Measurements from ENCODE around the gene TMEM215.
"Not testable (repeated sequence)": the region's sequence is repeated elsewhere in the genome, so short reads cannot be mapped to it uniquely, and the experiment has no call there.

TMEM215 gene, protein sequence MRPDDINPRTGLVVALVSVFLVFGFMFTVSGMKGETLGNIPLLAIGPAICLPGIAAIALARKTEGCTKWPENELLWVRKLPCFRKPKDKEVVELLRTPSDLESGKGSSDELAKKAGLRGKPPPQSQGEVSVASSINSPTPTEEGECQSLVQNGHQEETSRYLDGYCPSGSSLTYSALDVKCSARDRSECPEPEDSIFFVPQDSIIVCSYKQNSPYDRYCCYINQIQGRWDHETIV

GRCh38 chr9:32783168-32783891, at the start of gene TMEM215:
Gene TMEM215, plus strand, starts transcription at chr9:32783540. Its CDS starts 644 bp downstream, at chr9:32784184.
- no peak for DNase-seq

- no peak for DNase-seq
Measured at GRCh38 chr9:32735476-32735875, 47.9 kb upstream of the TMEM215 start.

DNA sequence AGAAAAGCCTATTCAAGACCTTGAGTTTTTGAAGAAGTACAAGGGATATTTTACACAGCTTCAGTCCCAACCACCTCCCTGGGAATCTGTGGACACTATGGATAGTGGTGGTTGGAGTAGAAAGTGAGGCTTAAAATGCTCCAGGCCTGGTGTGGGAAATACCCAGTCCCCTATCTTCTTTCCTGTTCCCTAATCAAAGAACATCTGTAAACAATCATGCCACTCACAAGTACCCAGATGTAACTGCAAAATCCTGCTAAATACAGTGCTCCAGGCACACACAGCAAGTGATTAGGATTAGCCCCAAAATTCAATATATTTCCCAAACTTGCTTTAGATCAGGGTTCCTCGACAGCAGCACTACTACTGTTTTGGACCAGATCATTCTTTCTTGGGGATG, 46.0 kb upstream of the TMEM215 start:
- no peak for DNase-seq

DNA sequence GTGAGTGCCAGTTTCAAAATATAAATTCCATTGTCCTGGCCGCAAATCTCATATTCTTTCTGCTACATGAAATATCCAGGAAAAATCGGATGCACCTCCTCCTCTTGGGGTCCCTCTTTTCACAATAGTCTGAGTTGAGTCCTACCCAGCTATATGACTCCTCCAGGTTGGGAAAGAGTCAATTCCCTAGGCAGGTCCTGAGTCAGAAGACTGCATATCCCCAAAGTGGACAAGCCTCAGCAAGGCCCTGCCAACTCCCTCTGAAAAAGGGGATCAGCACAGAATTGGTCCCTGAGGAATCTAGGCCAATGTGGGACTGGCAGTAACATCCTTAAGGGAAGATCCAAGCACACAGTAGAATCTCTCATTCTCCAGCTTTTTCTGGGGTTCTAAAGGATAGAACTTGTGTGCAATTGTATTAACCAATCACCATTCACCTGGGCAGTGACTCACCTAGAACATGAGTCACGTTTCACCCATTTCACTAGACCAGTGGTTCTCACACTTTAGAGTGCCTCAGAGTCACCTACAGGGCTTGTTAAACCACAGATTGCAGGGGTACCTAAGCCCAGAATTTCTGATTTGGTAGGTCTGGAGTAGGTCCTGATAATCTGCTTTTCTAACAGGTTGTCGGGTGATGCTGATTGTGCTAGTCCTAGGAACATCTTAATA, 44.7 kb upstream of the TMEM215 start:
- DNase-seq = no peak

- DNase-seq = no peak
Measured at GRCh38 chr9:32741706-32742105, 41.6 kb upstream of the TMEM215 start.

DNA sequence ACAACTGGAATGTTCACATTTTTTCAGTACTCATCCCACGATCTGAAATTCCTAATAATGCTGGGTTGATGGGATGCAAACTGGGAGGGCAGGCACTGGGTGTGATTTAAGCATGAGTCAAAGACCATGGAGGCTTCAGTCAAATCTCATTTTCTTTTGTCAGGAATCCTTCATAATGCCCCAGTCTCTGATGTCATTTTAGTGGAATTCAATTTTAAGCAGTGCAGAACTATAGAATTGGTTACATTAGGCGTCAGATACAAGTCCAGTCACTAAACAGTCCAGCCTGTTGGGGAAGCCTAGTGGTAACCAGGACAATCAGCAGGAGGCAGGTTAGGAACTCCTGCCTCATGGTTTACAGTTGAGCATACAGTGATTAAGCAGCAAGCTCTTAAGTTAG, 41.0 kb upstream of the TMEM215 start:
- DNase-seq = no peak

DNA sequence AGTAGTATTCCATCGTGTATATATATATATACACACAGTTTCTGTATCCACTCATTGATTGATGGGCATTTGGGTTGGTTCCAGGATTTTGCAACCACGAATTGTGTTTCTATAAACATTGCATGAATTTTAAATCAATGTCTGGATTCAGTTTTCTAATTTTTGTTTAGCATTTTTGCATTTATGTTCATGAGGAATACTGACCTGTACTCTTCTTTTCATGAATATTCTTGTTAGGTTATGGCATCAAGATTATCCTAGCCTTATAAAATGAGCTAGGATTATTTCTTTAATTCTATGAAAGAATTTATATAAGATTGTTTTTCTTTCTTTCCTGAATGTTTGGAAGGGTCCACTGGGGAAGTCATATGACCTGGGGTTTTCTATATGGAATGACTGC, 35.3 kb upstream of the TMEM215 start:
- no peak for DNase-seq

DNA sequence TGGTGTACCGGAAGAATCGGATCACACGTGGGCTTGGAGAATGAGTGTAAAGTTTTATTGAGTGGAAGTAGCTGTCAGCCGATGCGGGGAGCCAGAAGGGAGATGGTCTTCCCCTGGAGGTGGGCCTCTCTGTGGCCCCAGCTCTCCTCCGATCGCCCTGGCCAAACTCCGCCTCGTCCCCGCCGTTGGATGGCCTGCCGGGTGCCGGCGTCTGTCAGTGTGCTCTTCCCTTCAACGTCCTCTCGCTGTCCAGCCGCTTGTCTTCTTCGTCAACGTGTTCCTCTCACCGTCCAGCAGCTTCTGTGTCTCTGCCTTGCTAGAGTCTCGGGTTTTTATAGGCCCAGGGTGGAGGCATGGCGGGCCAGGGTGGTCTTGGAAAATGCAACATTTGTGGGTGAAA, 27.6 kb upstream of the TMEM215 start:
- DNase-seq = no peak

- no peak for DNase-seq
Measured at GRCh38 chr9:32764139-32764538, 19.2 kb upstream of the TMEM215 start.

DNA sequence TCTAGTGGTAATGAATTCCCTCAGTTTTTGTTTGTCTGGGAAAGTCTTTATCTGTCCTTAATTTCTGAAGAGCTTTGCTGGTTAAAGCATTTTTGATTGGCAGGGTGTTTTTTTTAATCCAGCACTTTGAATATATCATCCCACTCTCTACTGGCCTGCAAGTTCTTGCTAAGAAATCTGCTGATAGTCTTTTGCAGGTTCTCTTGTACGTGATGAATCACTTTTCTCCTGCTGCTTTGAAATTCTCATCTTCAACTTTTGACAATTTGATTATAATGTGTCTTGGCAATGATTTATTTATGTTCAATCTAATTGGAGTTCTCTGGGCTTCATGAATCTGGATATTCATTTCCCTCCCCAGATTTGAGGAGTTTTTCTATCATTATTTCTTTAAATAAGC, 8.1 kb upstream of the TMEM215 start:
- no peak for DNase-seq

- DNase-seq = no peak
Measured at GRCh38 chr9:32776201-32776600, 7.1 kb upstream of the TMEM215 start.

DNA sequence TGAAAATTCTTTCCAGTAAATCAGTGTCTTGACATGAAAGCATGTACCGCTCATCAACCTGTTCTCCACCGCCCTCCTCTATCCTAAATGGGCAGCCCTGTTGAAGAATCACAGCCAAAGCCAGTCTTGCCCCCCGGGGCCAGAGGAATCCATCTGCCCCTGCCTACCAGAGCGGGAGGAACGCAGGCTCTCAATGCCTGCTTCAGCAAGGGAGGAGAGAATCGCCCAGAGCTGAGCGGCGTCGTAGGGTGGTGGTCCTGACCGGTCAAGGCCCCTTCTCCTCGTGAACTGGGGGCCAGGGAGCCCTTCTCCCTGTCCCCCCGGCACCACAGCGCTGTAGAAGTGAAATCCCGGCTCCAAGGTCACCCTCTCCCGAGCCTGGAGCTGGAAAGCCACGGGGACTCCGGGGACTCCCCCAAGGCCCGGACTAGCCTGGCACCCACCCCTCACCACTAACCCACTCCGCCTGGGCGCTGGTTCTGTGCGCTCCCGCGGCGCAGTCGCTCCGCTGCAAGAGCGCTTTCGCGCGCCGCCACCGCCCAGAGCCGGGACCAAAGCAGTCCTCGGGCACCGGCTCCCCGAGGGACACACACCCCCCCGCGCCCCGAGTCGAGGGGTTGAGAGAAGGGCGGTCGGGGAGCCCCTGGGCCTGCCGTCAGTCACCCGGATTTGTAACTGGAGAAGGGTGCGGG, 718 bp upstream of the TMEM215 start:
- DNase-seq = no peak

DNA sequence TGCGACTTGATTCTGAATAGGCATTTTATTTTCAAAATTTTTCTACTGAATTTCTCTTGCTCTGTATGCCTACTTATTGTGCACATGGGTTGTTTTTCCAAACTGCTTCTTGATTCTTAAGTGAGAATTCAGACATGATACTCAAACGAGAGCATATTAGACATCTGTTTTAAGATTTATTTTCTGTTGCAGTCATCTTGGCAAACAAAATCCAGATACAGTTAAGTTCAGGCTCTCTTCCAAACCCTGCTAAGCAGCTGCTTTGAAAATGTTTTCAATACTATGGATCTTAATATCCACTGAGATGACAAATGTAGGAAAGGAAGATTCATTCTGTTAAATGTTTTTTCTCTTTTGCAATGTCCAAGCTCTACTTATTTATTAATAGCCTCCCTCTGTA, 4.5 kb downstream of the TMEM215 start:
- no peak for DNase-seq

GRCh38 chr9:32796015-32796414, 12.7 kb downstream of the TMEM215 start:
- DNase-seq = not testable (repeated sequence)

DNA sequence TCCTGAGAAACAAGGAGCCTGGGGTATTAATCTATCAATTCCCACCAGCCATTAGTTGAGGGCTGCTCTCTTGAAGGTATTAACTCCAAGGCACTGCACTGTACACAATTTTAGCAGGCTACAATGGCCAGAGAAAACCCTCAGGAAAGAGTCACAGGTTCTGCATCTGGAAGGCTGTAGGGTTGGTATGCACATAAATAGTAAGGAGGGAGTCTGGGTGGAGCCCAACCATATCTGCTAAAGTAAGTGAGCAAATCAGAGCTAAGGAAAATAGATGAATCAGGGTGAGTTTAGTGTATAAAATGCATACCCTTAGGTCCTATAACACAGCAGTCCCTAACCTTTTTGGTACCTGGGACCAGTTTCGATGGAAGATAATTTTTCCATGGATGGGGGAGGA, 18.2 kb downstream of the TMEM215 start:
- DNase-seq = no peak

- no peak for DNase-seq
Measured at GRCh38 chr9:32807217-32807616, 23.9 kb downstream of the TMEM215 start.

- DNase-seq = no peak
Measured at GRCh38 chr9:32811246-32811645, 27.9 kb downstream of the TMEM215 start.

- DNase-seq = no peak
Measured at GRCh38 chr9:32820322-32820721, 37.0 kb downstream of the TMEM215 start.

DNA sequence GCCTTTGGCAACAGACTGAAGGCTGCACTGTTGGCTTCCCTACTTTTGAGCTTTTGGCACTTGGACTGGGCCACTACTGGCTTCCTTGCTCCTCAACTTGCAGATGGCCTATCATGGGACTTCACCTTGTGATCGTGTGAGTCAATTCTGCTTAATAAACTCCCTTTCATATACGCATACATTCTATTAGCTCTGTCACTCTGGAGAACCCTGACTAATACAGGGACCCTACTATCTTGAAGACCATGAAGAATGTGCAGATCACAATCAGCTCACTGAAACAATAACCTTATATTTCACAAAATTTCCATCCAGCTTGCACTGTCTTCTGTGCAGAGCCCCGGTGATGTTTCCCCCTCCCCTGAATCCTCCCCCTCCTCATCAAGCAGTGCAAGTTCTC, 39.8 kb downstream of the TMEM215 start:
- no peak for DNase-seq

GRCh38 chr9:32823551-32823950, 40.2 kb downstream of the TMEM215 start:
- DNase-seq = no peak

DNA sequence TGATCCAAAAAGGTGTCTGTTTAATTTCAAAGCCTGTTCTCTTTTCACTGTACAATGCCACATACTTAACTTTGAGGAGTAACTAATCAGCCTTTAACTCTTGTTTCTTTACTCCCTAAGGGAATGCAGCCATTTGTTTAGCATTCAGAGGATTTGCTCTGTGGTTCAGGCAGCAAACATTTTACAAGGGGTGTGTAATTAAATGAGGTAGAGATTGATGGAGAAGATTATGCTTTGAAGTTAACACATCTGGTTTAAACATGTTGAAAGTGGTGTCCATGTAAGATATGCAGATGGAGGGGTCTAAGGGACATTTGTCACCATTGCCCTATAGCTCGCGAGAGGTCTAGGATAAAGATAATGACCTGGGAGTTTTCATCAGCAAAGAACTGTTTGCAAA, 41.9 kb downstream of the TMEM215 start:
- DNase-seq = no peak

DNA sequence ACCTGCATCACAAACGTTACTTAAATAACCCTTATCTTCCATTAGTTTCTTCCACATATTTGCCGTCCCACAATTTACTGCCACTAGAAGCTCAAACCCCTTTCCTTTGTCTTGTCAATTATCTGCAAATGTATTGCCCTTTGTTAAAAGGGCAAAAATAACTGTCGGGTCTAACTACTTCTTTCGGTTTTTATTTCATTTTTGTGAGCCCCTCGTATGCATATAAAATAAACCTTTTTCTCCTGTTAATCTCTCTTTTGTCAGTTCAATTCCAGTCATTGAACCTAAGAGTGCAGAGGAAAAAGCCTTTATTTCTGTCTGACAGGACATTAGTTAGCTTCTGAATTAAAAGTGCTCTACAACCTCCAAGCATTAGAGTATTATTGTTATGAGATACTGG, 45.5 kb downstream of the TMEM215 start:
- DNase-seq = no peak

DNA sequence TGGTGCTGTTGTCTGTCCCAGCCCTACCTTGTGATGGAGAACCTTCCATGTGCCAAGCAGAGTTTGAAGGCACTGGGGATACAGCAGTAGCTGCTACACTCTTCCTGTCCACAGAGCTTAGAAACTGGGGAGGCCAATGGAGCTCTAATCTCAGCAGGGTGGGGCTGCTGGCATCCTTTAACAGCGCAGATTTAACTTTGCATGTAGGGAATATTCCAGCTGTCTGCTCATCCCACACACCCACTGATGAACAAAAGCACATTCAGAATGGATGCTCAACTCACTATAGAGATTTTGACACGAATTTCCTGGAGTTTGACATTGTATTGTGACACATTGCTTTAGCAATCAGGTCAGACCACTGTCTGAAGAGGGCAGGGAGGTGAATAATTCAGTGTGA, 49.0 kb downstream of the TMEM215 start:
- DNase-seq = no peak
